Activated naive CD4-positive, alpha-beta T cell treated with anti-CD3 and anti-CD28 coated beads, Interleukin-2, amount 50 U/mL, for 72 hours (primary cell): ENCODE results near the gene CDKAL1. TPM values are rescaled to one million over a fixed set of nuclear protein-coding genes. Genes with fewer than 3 reads are reported as not detected.
"Not testable (repeated sequence)": the region's sequence is repeated elsewhere in the genome, so short reads cannot be mapped to it uniquely, and the experiment has no call there.

Experiments used
- ATAC-seq, 2 donors: fragments of 150-1000 bp; cut with Tn5 transposase; 2 replicates each; pipeline ENCODE4 v1.10.0; 2021; ENCODE audit warnings: mild to moderate bottlenecking in 2 of 2, moderate library complexity in 2 of 2
- DNase-seq, 2 donors: peaks; one replicate each; pipeline ENCODE4 v3.0.0; 2021 to 2022; ENCODE audit warnings: low spot score in 2 of 2
- H3K27ac Mint-ChIP-seq, 2 donors: one replicate each; pipeline ENCODE4 v1.8.0; 2022; ENCODE audit warnings: mild to moderate bottlenecking in 2 of 2, mixed read lengths in 2 of 2
- H3K36me3 Mint-ChIP-seq, 2 donors: one replicate each; pipeline ENCODE4 v1.8.0; 2022; ENCODE audit warnings: mixed read lengths in 2 of 2
- H3K9me3 Mint-ChIP-seq, 2 donors: one replicate each; pipeline ENCODE4 v1.8.0; 2022; ENCODE audit warnings: mixed read lengths in 2 of 2
- total RNA-seq, 2 donors: library from RNA; stranded (reverse); gene quantifications; one replicate each; pipeline ENCODE4 v1.2.3, GENCODE V29; 2022

CDKAL1 gene
- total RNA-seq, 2 donors from 2014 or later = 24.5 to 30.3 TPM

DNA sequence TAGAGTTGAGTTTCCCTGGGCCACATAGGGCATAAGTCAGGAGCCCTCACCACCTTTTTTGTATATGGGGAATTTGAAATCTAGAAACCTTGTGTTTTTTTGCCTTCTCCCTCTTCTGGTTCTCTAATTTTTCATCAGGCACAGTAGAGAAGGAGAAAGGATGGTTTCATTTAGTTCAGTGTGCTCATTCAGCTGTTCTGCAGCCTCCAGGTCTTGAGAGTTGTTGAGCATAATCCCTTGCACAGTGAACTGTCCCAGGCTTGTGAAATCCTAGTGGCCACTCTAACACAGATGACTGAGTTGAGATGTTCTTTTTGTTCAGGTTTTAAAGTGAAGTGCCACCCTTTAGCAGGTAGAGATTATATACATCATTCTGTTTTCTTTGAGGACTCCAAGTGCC, 183.5 kb downstream of the CDKAL1 start:
- Mint-ChIP-seq H3K9me3 (peaks cover 0 to 4% of the 10 kb centered on the region in 2 donors), H3K27ac (no peak overlapping the region), H3K36me3 (peaks cover 7 to 10% of the 10 kb centered on the region in 2 donors)
- ATAC-seq = no peak
- no peak for DNase-seq

DNA sequence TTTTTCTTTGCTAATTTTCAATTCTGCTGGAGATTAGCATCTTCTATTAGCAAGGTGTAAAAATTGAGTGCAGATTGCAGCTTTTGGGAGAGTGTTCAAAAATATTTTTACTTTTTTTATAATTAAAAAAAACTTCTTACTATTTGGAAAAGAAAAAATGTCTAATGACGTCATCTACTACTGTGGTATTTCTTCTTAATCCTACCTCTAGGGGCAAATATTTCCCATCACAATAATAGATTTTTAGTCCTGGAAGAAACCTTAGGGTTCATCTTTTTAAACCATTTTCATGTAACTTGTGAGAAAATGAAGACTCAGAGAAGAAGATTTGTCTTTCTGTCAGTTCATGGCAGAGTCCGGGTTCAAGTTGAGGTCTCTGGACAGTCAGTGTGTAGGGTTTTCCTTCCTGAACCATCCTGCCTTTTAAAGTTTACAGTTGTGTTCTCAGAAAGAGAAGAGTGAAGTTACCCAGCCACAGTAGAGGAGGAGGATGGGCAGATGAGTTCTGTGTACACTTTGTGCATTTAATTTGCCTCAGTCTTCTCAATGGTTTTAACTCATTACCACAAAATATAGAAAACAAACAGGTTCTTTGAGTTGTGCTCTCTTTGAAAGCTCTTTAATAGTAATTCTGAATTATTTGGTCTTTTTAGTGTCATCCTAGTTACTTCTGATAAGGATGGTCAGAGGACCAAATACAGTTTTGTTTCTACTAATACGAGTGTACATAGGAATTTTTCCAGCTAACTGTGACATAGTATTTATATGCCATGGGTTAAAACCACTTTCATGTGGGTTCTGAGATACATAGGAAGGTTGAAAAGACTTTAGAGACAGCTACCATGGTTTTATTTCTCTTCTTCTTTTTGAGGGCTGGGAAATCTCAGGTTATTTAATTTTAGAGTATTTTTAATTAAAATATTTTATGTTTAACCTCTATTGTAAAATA, 184.7 kb downstream of the CDKAL1 start:
- H3K27ac Mint-ChIP-seq = no peak overlapping the region
- H3K36me3 Mint-ChIP-seq = peaks cover 14 to 17% of the 10 kb centered on the region in 2 donors
- ATAC-seq (no peak), DNase-seq (no peak)
- H3K9me3 Mint-ChIP-seq = peaks cover 0 to 4% of the 10 kb centered on the region in 2 donors

DNA sequence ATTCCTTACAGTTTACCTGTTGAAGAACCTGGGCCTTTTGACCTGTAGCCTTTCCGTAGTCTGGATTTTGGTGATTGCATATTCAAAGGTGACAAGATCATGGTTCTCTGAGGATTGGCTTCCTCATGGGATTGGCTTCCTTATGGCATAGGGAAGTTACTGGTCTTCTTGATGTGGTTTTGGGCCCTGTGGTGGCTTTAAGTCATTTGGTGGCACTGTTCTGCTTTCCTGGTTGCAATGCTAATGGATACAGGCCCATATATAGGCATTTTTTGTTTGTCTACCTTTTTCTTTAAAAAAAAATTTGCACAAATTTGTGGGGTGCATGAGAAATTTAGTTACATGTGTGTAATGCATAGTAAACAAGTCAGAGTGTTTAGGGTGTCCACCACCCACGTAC, 185.7 kb downstream of the CDKAL1 start:
- H3K27ac Mint-ChIP-seq = no peak overlapping the region
- DNase-seq (no peak), ATAC-seq (no peak)
- peaks cover 0 to 4% of the 10 kb centered on the region in 2 donors for H3K9me3 Mint-ChIP-seq
- peaks cover 14 to 17% of the 10 kb centered on the region in 2 donors for H3K36me3 Mint-ChIP-seq

DNA sequence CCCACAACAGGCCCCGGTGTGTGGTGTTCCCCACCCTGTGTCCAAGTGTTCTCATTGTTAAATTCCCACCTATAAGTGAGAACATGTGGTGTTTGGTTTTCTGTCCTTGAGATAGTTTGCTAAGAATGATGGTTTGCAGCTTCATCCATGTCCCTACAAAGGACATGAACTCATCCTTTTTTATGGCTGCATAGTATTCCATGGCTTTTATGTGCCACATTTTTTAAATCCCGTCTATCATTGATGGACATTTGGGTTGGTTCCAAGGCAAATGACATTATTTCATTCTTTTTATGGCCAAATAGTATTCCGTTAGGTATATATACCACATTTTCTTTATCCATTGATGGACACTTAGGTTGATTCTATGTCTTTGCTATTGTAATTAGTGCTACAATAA, 186.9 kb downstream of the CDKAL1 start:
- H3K9me3 Mint-ChIP-seq, H3K27ac Mint-ChIP-seq, ATAC-seq, DNase-seq: not testable (repeated sequence)
- H3K36me3 Mint-ChIP-seq = peaks cover 14 to 17% of the 10 kb centered on the region in 2 donors

DNA sequence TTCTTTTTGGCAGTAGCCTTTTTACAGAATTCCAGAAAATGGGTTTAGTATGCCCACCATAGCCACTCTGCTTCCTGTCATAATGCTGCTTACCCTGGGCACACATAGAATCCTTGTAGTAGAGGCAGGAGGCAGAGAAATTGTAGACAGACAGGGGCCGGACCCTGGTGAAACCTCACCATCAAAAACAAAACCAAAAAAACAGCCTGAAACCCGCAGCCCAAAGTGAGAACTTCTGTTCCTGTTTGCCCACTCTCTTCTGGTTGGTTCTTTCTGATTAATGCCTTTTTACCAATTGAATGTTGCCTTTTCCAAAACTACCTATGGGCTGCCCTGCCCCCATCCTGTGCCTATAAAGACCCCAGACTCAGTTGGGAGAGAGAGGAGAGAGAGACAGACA, 188.2 kb downstream of the CDKAL1 start:
- Mint-ChIP-seq H3K27ac (no peak overlapping the region), H3K36me3 (peaks cover 14 to 17% of the 10 kb centered on the region in 2 donors), H3K9me3 (peaks cover 0 to 4% of the 10 kb centered on the region in 2 donors)
- ATAC-seq (no peak), DNase-seq (no peak)

DNA sequence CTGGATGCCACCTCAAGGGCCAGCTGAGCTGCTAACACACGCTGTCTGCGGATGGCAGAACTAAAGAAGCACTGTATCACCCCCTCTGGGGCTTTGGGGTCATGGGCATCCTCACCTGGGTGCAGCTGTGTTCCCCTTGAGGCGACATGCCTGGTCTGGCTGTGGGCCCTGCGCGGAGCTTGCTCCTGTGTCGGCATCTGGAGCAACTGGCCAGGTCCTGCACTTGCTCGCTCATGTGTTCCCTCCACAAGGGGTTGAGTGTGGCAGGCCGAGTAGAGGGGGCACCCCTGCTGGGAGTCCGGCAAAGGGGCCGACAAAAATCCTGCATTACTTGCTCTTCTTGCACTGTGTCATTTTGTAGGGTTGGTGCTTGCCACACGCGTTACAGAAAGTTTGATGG, 189.0 kb downstream of the CDKAL1 start:
- Mint-ChIP-seq H3K36me3 (peaks cover 14 to 17% of the 10 kb centered on the region in 2 donors), H3K9me3 (peaks cover 0 to 4% of the 10 kb centered on the region in 2 donors), H3K27ac (peak overlapping the region in 1 of 2 donors; percentile 17)
- ATAC-seq = no peak
- no peak for DNase-seq

DNA sequence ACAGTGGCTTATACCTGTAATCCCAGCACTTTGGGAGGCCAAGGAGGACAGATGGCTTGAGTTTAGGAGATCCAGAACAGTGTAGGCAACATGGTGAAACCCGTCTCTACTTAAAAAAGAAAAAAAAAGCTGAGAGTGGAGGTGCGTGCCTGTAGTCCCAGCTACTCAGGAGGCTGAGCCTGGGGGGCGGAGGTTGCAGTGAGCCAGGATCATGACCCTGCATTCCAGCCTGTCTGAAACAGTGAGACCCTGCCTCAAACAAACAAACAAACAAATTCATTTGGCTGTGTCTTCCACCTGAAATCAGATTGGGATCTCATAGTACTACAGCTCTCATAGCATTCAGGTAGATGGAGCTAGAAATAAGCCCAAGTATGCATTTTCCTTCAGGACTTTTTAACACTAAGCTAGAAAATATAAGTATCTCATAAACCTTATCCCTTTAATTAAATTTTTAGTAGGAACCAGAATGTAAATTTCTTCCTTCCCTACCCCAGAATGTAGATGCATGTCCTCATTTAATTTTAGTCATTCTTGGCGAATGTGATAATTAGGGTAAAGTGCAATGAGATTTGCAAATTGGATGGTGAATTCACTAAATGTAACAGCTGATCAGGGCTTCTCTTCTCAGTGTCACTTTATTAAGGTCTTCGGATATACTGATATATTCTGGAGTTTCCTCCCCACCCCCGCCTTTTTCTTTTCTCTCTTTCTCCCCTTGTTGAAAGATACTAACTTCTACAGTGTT, 190.4 kb downstream of the CDKAL1 start:
- ATAC-seq = no peak
- no peak for DNase-seq
- Mint-ChIP-seq H3K27ac (no peak overlapping the region), H3K36me3 (peaks cover 14 to 17% of the 10 kb centered on the region in 2 donors), H3K9me3 (peaks cover 0 to 4% of the 10 kb centered on the region in 2 donors)

DNA sequence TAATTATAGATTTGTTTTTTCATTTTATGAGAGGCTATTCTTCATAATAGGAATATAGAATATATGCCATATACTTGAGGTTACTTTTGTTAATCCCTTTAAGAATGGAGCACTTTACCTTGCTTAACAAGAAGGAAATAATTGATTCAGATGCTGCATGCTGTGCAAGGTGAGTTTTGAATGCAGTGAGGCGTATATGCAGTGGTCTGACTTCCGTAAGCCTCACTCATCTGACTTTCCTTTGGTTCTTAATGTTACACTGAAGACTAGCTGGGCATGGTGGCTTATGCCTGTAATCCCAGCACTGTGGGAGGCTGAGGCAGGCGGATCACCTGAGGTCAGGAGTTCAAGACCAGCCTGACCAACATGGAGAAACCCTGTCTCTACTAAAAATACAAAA, 191.0 kb downstream of the CDKAL1 start:
- DNase-seq, ATAC-seq, H3K27ac Mint-ChIP-seq, H3K9me3 Mint-ChIP-seq: not testable (repeated sequence)
- peaks cover 14 to 17% of the 10 kb centered on the region in 2 donors for H3K36me3 Mint-ChIP-seq

DNA sequence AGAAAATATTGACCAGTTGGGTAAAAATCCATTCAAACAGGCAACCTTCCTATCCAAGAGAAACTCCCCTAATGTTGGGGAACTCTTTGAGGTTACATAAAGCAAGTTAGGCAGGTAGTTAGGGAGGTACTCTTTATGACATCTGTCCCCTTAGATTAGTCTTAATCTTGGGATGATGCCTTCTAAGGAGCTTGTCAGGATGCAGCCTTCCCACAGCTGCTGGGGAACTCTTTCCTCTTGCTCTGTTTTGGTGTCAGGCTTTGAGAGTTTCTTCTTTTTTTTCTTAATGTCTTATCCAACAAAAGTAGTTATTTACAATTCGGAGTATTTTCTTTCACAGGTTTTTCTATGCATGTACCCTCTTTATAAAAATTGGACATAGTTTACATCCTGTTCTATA, 194.8 kb downstream of the CDKAL1 start:
- no peak for ATAC-seq
- H3K9me3 Mint-ChIP-seq = peaks cover 4 to 10% of the 10 kb centered on the region in 2 donors
- no peak overlapping the region for H3K27ac Mint-ChIP-seq
- DNase-seq = no peak
- H3K36me3 Mint-ChIP-seq = peaks cover 9 to 11% of the 10 kb centered on the region in 2 donors

DNA sequence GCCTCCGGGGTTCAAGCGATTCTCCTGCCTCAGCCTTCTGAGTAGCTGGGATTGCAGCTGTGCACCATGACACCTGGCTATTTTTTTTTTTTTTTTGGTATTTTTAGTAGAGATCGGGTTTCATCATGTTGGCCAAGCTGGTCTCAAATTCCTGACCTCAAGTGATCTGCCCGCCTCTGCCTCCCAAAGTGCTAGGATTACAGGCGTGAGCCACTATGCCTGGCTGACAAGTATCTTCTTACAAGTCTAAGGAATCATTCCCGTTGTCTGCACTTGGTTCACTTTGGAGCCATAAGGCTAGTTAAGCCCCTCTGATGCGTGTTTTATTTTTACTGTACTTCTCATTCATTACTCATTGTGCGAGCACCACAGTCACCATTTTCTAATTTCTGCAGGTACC, 198.1 kb downstream of the CDKAL1 start:
- not testable (repeated sequence) for DNase-seq, H3K27ac Mint-ChIP-seq, ATAC-seq
- Mint-ChIP-seq H3K36me3 (peaks cover 9 to 17% of the 10 kb centered on the region in 2 donors), H3K9me3 (peaks cover 4 to 14% of the 10 kb centered on the region in 2 donors)

DNA sequence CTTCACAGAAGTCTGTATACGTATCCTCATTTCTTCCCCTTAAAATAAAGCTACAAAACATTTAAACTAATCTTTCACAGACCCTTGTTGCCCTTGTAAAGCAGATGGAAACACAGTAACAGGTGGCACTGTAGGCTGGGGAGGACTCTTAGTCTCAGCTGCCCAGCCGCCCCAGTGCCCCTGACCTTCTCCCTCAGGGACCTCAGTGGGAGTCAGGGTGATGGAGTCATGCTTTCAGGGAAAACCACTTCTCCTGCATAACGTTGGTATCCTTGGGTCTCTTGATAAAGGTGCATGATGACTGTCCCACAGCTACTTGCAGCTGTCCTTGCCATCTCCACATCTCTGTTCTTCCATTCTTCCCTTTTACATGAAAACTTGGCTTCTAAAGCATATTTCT, 198.6 kb downstream of the CDKAL1 start:
- Mint-ChIP-seq H3K9me3 (peaks cover 4 to 14% of the 10 kb centered on the region in 2 donors), H3K36me3 (peaks cover 9 to 17% of the 10 kb centered on the region in 2 donors), H3K27ac (peak overlapping the region in 1 of 2 donors; percentile 18)
- ATAC-seq = no peak
- no peak for DNase-seq

DNA sequence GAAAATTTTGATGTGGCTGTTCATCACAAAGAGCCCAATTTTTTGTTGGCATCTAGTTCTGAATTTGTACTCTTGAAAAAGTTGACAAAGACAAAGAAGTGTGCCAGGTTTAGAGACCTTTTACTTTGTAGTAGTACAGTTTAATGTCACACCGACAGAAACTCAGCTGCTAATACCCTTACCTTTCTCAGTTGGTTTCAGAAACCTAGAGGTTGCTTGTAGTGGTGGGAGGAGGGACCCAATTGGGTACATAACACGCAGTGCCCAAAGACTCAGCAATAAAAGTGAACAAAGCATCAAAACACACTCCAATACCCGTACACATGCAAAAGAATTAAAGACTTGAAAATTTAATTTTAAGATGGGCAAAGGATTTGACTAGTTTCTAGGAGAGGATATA, 203.7 kb downstream of the CDKAL1 start:
- DNase-seq (no peak), ATAC-seq (no peak)
- Mint-ChIP-seq H3K9me3 (peaks cover 4 to 18% of the 10 kb centered on the region in 2 donors), H3K27ac (no peak overlapping the region), H3K36me3 (peaks cover 27 to 38% of the 10 kb centered on the region in 2 donors)

DNA sequence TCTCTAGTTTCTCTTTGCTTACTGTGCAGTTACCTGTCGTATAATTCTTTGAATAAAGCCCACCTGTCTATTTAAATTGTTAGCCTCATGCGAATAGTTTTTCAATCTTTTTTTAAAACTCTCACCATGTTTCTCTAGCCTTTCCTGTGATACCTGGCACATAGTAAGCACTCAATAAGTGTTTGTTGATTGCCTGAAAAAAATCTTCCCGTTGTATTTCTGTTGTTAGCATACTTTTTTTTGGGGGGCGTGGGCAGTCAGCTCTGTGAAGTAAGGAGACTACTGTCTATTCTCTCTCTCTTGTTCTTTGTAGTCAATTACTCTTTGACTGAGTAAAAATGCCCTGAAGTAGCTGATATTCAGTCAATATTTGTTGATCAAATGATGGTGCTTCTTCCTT, 205.8 kb downstream of the CDKAL1 start:
- Mint-ChIP-seq H3K9me3 (peaks cover 0 to 14% of the 10 kb centered on the region in 2 donors), H3K27ac (no peak overlapping the region), H3K36me3 (peaks cover 21 to 33% of the 10 kb centered on the region in 2 donors)
- ATAC-seq = no peak
- no peak for DNase-seq

DNA sequence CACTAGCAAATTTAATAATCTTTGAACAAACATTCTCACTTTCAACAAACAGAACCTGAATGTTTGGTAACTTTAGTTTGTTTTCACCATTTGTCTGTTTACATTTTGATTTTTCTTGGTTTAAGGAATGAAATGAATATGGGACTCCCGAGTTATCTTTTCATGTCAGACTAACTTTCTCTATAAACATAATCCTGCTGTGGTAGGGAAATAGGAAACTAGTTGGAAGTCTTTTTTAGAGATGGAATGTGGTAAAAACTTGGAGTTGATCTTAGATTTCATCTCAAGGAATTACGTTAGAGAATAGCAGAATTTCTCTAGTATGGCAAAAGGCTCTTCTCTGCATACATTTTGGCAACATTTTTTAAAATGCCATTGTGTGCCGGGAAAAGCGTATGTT, 206.5 kb downstream of the CDKAL1 start:
- H3K27ac Mint-ChIP-seq = no peak overlapping the region
- DNase-seq = no peak
- ATAC-seq = no peak
- peaks cover 21 to 33% of the 10 kb centered on the region in 2 donors for H3K36me3 Mint-ChIP-seq
- H3K9me3 Mint-ChIP-seq = peaks cover 0 to 14% of the 10 kb centered on the region in 2 donors

DNA sequence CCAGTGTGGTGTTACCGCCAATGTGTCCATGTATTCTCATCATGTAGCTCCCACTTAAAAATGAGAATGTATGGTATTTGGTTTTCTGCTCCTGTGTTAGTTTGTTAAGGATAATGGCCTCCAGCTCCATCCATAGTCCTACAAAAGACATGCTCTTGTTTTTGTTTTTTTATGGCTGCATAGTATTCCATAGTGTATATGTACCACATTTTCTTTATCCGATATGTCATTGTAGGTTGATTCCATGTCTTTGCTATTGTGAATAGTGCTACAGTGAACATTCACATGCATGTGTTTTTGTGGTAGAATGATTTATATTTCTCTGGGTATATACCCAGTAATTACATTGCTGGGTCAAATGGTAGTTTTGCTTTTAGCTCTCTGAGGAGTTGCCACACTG, 207.2 kb downstream of the CDKAL1 start:
- peaks cover 21 to 33% of the 10 kb centered on the region in 2 donors for H3K36me3 Mint-ChIP-seq
- ATAC-seq = no peak

DNA sequence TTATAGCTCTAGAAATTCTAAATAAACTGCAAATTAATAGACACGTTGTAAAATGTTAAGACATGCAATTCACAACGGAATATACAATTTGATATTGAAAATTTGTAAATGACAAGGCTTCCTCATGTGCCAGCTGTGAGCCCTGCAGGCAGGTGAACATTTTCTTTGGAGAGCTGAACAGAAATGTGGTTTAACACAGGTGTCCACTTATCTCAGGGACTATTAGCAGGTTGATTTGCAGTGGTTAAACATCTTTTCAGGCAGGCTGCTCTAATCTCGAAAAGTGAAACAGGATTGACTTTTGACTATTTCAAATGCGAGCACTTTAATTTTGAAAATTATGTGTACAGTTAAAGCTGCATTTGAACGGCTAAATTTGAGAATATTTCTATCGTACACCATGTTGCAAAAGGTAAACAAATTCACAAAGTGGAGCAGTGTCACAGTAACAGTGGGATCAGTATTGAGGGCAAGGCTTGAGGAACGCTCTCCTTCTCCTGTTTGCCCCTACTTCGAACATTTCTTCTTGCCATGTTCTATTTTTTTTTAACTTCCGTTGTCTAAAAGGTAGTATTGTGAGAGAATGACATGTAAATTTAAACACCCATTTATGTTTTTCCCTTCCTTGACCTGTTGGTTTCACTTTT, 210.8 kb downstream of the CDKAL1 start:
- ATAC-seq (no peak), DNase-seq (no peak)
- peaks cover 15 to 28% of the 10 kb centered on the region in 2 donors for H3K36me3 Mint-ChIP-seq
- no peak overlapping the region for H3K27ac Mint-ChIP-seq
- peaks cover 0 to 8% of the 10 kb centered on the region in 2 donors for H3K9me3 Mint-ChIP-seq

More for the DNA sequence above, 207.2 kb downstream of the CDKAL1 start:
- peaks cover 0 to 14% of the 10 kb centered on the region in 2 donors for H3K9me3 Mint-ChIP-seq
- no peak overlapping the region for H3K27ac Mint-ChIP-seq
- DNase-seq = no peak
